Activated naive CD8-positive, alpha-beta T cell treated with anti-CD3 and anti-CD28 coated beads for 36 hours (primary cell): ENCODE data around the gene TMEM198. TPM values are rescaled to one million over a fixed set of nuclear protein-coding genes. Genes with fewer than 3 reads are reported as not detected.

ENCODE experiments used
- DNase-seq: peaks from one replicate; pipeline ENCODE4 v3.0.0; 2021
- H3K27ac Mint-ChIP-seq: one replicate; pipeline ENCODE4 v1.8.0; 2022; ENCODE audit warnings: mild to moderate bottlenecking, moderate library complexity, mixed read lengths
- H3K27me3 Mint-ChIP-seq: one replicate; pipeline ENCODE4 v1.8.0; 2022; ENCODE audit warnings: mild to moderate bottlenecking, mixed read lengths
- H3K36me3 Mint-ChIP-seq: one replicate; pipeline ENCODE4 v1.8.0; 2021; ENCODE audit warnings: mild to moderate bottlenecking, mixed read lengths
- H3K4me1 Mint-ChIP-seq: one replicate; pipeline ENCODE4 v1.8.0; 2021; ENCODE audit warnings: mixed read lengths
- H3K4me3 Mint-ChIP-seq: one replicate; pipeline ENCODE4 v1.8.0; 2022; ENCODE audit warnings: mild to moderate bottlenecking, moderate library complexity, mixed read lengths
- H3K9me3 Mint-ChIP-seq: one replicate; pipeline ENCODE4 v1.8.0; 2022; ENCODE audit warnings: mixed read lengths
- total RNA-seq, 2 experiments: library from RNA; stranded (reverse); gene quantifications; one replicate each; pipeline ENCODE4 v1.2.3, GENCODE V29; 2021

The TMEM198 gene
- total RNA-seq, 2 experiments from 2014 or later = 3.5 to 4.2 TPM

- Mint-ChIP-seq H3K4me1 (no peaks in the 10 kb centered on the region), H3K9me3 (no peaks in the 10 kb centered on the region), H3K36me3 (no peaks in the 10 kb centered on the region), H3K27ac (no peak overlapping the region), H3K27me3 (peaks cover 41% of the 10 kb centered on the region), H3K4me3 (no peak overlapping the region)
- DNase-seq = no peak
Measured at GRCh38 chr2:219569041-219569440, 25.2 kb downstream of the TMEM198 start.

GRCh38 chr2:219569635-219570034, 25.8 kb downstream of the TMEM198 start:
- H3K27ac Mint-ChIP-seq = no peak overlapping the region
- peaks cover 41% of the 10 kb centered on the region for H3K27me3 Mint-ChIP-seq
- no peaks in the 10 kb centered on the region for H3K4me1 Mint-ChIP-seq
- no peaks in the 10 kb centered on the region for H3K9me3 Mint-ChIP-seq
- no peak for DNase-seq
- H3K4me3 Mint-ChIP-seq = no peak overlapping the region
- H3K36me3 Mint-ChIP-seq = no peaks in the 10 kb centered on the region

- H3K9me3 Mint-ChIP-seq = no peaks in the 10 kb centered on the region
- no peak overlapping the region for H3K27ac Mint-ChIP-seq
- DNase-seq = peak; percentile 26
- peaks cover 43% of the 10 kb centered on the region for H3K27me3 Mint-ChIP-seq
- no peaks in the 10 kb centered on the region for H3K4me1 Mint-ChIP-seq
- peak overlapping the region; percentile 57 for H3K4me3 Mint-ChIP-seq
- no peaks in the 10 kb centered on the region for H3K36me3 Mint-ChIP-seq
Measured at GRCh38 chr2:219570194-219570923, 26.5 kb downstream of the TMEM198 start.

GRCh38 chr2:219570924-219571310, 27.1 kb downstream of the TMEM198 start:
- H3K36me3 Mint-ChIP-seq = no peaks in the 10 kb centered on the region
- no peak overlapping the region for H3K27ac Mint-ChIP-seq
- peaks cover 48% of the 10 kb centered on the region for H3K27me3 Mint-ChIP-seq
- no peak overlapping the region for H3K4me3 Mint-ChIP-seq
- no peaks in the 10 kb centered on the region for H3K4me1 Mint-ChIP-seq
- DNase-seq = no peak
- H3K9me3 Mint-ChIP-seq = no peaks in the 10 kb centered on the region

- Mint-ChIP-seq H3K9me3 (no peaks in the 10 kb centered on the region), H3K27ac (no peak within 1 kb of the TSS), H3K36me3 (no peaks in the 10 kb centered on the region), H3K27me3 (peaks cover 44% of the 10 kb centered on the region), H3K4me1 (no peaks in the 10 kb centered on the region), H3K4me3 (peak within 1 kb of the TSS; percentile 42)
- DNase-seq = peak; percentile 23
Measured at GRCh38 chr2:219571311-219572236, 27.7 kb downstream of the TMEM198 start, which contains the start of gene OBSL1. Gene OBSL1, minus strand, starts transcription at chr2:219571539. Its CDS starts 307 bp downstream, at chr2:219571232.

- no peak for DNase-seq
- Mint-ChIP-seq H3K36me3 (no peaks in the 10 kb centered on the region), H3K27me3 (peaks cover 49% of the 10 kb centered on the region), H3K9me3 (no peaks in the 10 kb centered on the region), H3K4me1 (no peaks in the 10 kb centered on the region), H3K27ac (no peak within 1 kb of the TSS), H3K4me3 (no peak within 1 kb of the TSS)
Measured at GRCh38 chr2:219572237-219573001, 28.6 kb downstream of the TMEM198 start, which contains the start of gene INHA. Gene INHA, plus strand, starts transcription at chr2:219572310. Its CDS starts 65 bp downstream, at chr2:219572375.

- Mint-ChIP-seq H3K36me3 (no peaks in the 10 kb centered on the region), H3K4me3 (no peak overlapping the region)
Measured at GRCh38 chr2:219573166-219573565, 29.3 kb downstream of the TMEM198 start.

GRCh38 chr2:219574484-219575311, 30.9 kb downstream of the TMEM198 start:
- no peak for DNase-seq
- H3K4me3 Mint-ChIP-seq = no peak overlapping the region
- peaks cover 38% of the 10 kb centered on the region for H3K27me3 Mint-ChIP-seq
- H3K9me3 Mint-ChIP-seq = no peaks in the 10 kb centered on the region
- no peaks in the 10 kb centered on the region for H3K4me1 Mint-ChIP-seq
- no peaks in the 10 kb centered on the region for H3K36me3 Mint-ChIP-seq
- H3K27ac Mint-ChIP-seq = no peak overlapping the region

More at GRCh38 chr2:219573166-219573565, 29.3 kb downstream of the TMEM198 start:
- Mint-ChIP-seq H3K27me3 (peaks cover 47% of the 10 kb centered on the region), H3K27ac (no peak overlapping the region), H3K9me3 (no peaks in the 10 kb centered on the region), H3K4me1 (no peaks in the 10 kb centered on the region)
- DNase-seq = no peak

- Mint-ChIP-seq H3K4me3 (no peak overlapping the region), H3K27me3 (peaks cover 33% of the 10 kb centered on the region), H3K36me3 (no peaks in the 10 kb centered on the region), H3K9me3 (no peaks in the 10 kb centered on the region), H3K27ac (no peak overlapping the region), H3K4me1 (no peaks in the 10 kb centered on the region)
- DNase-seq = no peak
Measured at GRCh38 chr2:219575566-219576504, 32.0 kb downstream of the TMEM198 start.

GRCh38 chr2:219576505-219577388, 32.9 kb downstream of the TMEM198 start:
- Mint-ChIP-seq H3K27ac (no peak overlapping the region), H3K4me1 (no peaks in the 10 kb centered on the region), H3K36me3 (no peaks in the 10 kb centered on the region), H3K27me3 (peaks cover 30% of the 10 kb centered on the region), H3K4me3 (no peak overlapping the region), H3K9me3 (no peaks in the 10 kb centered on the region)
- DNase-seq = no peak

GRCh38 chr2:219578811-219579613, 35.2 kb downstream of the TMEM198 start:
- DNase-seq = no peak
- Mint-ChIP-seq H3K36me3 (no peaks in the 10 kb centered on the region), H3K27me3 (peaks cover 18% of the 10 kb centered on the region), H3K4me3 (no peak overlapping the region), H3K4me1 (no peaks in the 10 kb centered on the region), H3K27ac (no peak overlapping the region), H3K9me3 (no peaks in the 10 kb centered on the region)

- Mint-ChIP-seq H3K4me1 (no peaks in the 10 kb centered on the region), H3K4me3 (no peak overlapping the region), H3K27me3 (peaks cover 8% of the 10 kb centered on the region), H3K36me3 (no peaks in the 10 kb centered on the region), H3K9me3 (no peaks in the 10 kb centered on the region), H3K27ac (no peak overlapping the region)
- DNase-seq = no peak
Measured at GRCh38 chr2:219581346-219581745, 37.5 kb downstream of the TMEM198 start.
